ENCODE results near the gene SCG5.

DNA sequence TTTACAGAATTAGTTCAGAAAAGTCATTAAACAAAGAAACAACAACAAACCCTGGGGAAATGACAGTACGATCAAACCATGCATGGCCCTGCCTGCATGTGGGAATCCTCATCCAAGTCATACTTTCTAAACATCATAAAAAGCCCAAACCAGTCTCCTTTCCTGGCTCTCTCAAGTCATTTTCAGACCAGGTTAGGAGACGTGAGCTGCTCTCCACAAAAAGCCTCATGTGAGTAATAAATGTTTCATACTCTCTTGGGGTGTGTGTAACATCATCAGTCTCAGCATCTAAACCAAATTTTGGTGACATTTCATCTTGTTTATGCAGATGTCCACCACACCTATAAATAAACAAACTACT is 95.2 kb downstream of the SCG5 start:
- TF ChIP-seq ZC3H10 (CRISPR knock-in tag; IDR thresholded peaks at IDR 0.05), result no peak
- TF ChIP-seq SNAI2 (CRISPR knock-in tag; IDR thresholded peaks at IDR 0.05), result no peak
- no peak for TF ChIP-seq RARB (CRISPR knock-in tag; IDR thresholded peaks at IDR 0.05)
- TF ChIP-seq ZFP3 (CRISPR knock-in tag; IDR thresholded peaks at IDR 0.05), result no peak
- no peak for TF ChIP-seq GLIS3 (CRISPR knock-in tag; IDR thresholded peaks at IDR 0.05)
- no peak for TF ChIP-seq CSDC2 (CRISPR knock-in tag; IDR thresholded peaks at IDR 0.05)
- no peak for TF ChIP-seq ZFP30 (CRISPR knock-in tag; IDR thresholded peaks at IDR 0.05)
- TF ChIP-seq ISL1 (CRISPR knock-in tag; IDR thresholded peaks at IDR 0.05), result no peak
- no peak for TF ChIP-seq TCF4 (CRISPR knock-in tag; IDR thresholded peaks at IDR 0.05; ENCODE audit: borderline replicate concordance)
- no peak for TF ChIP-seq OSR1 (CRISPR knock-in tag; IDR thresholded peaks at IDR 0.05)
- TF ChIP-seq, protein P1, sequence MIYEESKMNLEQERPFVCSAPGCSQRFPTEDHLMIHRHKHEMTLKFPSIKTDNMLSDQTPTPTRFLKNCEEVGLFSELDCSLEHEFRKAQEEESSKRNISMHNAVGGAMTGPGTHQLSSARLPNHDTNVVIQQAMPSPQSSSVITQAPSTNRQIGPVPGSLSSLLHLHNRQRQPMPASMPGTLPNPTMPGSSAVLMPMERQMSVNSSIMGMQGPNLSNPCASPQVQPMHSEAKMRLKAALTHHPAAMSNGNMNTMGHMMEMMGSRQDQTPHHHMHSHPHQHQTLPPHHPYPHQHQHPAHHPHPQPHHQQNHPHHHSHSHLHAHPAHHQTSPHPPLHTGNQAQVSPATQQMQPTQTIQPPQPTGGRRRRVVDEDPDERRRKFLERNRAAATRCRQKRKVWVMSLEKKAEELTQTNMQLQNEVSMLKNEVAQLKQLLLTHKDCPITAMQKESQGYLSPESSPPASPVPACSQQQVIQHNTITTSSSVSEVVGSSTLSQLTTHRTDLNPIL (CRISPR knock-in tag; IDR thresholded peaks at IDR 0.05; ENCODE audit: low read depth), result no peak
- TF ChIP-seq, protein P2, sequence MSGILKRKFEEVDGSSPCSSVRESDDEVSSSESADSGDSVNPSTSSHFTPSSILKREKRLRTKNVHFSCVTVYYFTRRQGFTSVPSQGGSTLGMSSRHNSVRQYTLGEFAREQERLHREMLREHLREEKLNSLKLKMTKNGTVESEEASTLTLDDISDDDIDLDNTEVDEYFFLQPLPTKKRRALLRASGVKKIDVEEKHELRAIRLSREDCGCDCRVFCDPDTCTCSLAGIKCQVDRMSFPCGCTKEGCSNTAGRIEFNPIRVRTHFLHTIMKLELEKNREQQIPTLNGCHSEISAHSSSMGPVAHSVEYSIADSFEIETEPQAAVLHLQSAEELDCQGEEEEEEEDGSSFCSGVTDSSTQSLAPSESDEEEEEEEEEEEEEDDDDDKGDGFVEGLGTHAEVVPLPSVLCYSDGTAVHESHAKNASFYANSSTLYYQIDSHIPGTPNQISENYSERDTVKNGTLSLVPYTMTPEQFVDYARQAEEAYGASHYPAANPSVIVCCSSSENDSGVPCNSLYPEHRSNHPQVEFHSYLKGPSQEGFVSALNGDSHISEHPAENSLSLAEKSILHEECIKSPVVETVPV (CRISPR knock-in tag; IDR thresholded peaks at IDR 0.05), result no peak
- no peak for TF ChIP-seq ZNF8 (CRISPR knock-in tag; IDR thresholded peaks at IDR 0.05)

All from SK-N-SH treated with all-trans-retinoic acid at 6 μM for 48 hours (cell line).